VCaP (cell line): ENCODE measurements around the gene IFI27L1.

Experiments
- H3K27ac ChIP-seq: fragments of 450-650 bp; 2 replicates; pipeline ENCODE4 v1.5.1; 2017
- CTCF ChIP-seq: fragments of 450-650 bp; conservative IDR thresholded peaks from 2 replicates; pipeline ENCODE4 v1.5.1; 2017; ENCODE audit warnings: mild to moderate bottlenecking, moderate library complexity

The IFI27L1 gene

DNA sequence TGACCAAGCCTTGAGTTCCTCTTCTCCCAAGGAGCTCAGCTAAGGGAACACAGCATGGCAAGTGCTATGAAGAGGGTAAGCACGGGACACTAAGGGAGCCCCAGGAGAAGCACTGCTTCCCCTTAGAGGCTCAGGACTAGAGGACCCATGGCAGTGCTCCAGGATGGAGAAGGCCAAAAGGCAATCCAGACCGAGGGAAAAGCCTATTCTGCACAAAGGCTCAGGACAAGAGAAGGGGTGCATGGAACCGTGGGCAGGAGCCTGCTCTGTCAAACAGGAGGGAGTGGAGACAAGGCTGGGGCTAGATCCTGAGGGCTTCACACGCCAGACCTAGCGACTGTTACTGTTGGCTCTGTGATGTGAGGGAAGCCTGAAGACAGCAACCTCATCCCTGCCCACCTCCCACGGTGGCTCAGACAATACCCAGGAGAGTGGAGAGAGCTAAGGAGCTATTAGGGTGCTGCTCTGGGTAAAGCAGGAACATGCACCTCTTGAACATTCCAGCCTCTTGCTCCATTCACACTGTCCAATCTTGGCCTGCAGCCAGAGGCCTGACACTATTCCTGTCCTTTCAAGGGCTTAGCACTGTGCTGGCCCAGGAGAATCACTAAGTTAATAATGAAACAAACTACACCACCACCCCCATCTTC, 30.8 kb upstream of the IFI27L1 start:
- H3K27ac ChIP-seq = no peak overlapping the region
- TF ChIP-seq CTCF = no peak

GRCh38 chr14:94051115-94051514, 30.0 kb upstream of the IFI27L1 start:
- peak; percentile 74 for TF ChIP-seq CTCF
- peak overlapping the region; percentile 69 for H3K27ac ChIP-seq

- peak overlapping the region; percentile 69 for H3K27ac ChIP-seq
- no peak for TF ChIP-seq CTCF
Measured at GRCh38 chr14:94051779-94052178, 29.3 kb upstream of the IFI27L1 start.

DNA sequence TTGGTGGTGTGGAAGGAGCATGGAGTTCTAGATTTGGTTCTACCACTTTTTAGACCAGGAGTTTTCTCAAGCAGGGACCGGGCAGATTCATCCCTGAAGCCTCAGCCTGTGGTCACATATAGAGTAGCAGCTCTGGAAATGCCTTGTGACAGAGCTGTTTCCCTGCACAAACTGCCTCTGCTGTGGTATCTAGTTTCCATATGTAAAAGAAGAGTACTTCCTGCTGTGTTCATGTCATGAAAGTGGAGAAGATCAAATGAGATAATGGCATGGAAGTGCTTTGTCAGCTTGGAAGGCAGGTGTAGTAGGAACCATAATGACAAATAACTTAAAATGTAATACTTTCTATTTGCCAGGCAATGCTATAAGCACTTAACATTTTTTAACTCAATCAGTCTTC, 28.9 kb upstream of the IFI27L1 start:
- no peak for TF ChIP-seq CTCF
- H3K27ac ChIP-seq = peak overlapping the region; percentile 69

GRCh38 chr14:94052662-94053061, 28.4 kb upstream of the IFI27L1 start:
- TF ChIP-seq CTCF = no peak
- H3K27ac ChIP-seq = peak overlapping the region; percentile 69

- peak overlapping the region; percentile 69 for H3K27ac ChIP-seq
- no peak for TF ChIP-seq CTCF
Measured at GRCh38 chr14:94054401-94054800, 26.7 kb upstream of the IFI27L1 start.

DNA sequence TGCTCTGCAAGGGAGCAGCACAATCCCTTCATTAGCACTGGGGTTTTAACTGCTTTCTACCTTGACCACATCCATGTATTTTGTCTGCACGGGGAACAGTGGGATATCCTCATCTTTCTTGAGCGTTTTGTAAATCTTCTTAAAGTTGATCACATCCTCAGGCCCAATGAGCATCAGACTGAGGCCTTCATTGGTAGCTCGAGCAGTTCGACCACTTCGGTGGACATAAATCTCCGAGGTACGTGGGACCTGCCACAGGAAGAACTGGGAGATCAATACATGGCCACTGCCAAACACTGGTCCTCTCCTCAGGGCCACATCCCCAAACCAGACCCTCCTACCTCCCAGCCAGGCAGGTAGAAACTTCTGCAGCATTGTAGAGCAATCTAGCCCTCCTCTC, 26.2 kb upstream of the IFI27L1 start:
- H3K27ac ChIP-seq = peak overlapping the region; percentile 69
- TF ChIP-seq CTCF = no peak
